EH (cell line): ENCODE data around the gene CD274.

Experiments
- DNase-seq: peaks from one replicate; pipeline ENCODE4 v3.0.0-alpha.2; 2015; ENCODE audit warnings: low read depth

Gene CD274

DNA sequence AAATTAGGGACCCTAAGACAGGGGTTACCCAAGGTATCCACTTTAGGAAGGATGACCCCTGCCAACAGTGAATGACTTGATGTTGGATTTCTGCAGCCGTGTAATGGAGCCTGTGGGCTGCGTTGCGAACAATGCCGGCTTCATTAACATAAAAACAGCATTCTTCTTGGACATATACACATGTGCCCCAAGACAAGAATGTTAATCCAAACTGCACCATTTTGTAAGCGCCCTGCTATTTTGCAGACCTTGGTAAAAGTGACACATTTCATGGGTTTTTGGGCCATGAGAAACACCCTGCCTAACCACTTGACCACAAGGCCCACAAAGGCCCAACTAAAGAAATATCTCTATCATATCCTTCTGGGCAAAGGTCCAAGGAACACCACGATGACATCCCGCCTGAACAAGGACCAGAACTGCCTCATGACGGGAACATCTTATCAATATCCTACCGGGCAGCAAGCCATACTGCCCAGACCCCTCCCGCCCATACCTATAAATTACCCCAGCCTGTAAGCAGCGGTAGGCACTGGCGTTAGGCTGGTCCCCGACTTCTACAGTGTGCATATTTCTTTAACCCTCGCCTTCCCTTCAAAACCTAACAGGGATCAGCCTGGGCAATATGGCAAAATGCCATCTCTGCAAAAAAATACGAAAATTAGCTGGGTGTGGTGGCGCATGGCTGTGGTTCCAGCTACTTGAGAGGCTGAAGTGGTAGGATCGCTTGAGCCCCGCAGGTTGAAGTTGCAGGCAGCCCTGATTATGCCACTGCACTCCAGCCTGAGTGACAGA lies 50.3 kb downstream of the CD274 start:
- DNase-seq = peak; percentile 47

DNA sequence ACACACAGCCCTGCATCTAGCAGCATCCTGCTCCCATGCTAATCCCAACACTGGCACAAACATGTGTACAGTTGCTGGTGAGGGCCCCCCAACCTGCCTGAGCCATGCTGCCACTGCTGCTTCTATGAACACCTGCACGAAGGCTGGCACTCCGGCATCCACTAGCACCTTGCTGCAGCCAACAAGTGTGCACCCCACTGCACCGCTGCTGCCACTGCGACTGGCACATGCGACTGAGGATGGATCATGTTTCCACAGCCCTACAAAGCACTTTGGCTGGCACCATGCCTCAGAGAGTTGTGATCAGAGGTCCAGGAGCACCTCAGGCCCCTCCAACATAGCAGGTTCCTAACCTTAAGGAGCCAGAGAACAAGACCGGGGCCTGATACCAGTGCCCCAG lies 52.2 kb downstream of the CD274 start:
- no peak for DNase-seq

DNA sequence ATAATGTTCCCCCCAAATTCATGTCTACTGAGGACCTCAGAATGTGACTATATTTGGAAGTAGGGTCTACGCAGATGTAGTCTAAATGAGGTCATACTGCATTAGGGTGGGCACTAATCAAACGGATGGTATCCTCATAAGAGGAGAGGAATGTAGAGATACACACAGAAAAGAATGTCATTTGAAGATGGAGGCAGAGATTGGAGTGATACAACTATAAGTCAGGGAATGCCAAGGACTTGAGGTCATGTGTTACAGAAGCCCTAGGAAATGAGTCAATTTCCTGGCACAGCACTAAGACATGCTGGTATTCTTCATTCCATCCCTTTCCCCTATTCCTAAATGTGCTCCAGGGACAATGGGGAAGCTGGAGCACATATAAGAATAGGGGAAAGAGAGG lies 59.2 kb downstream of the CD274 start:
- peak; percentile 100 for DNase-seq

DNA sequence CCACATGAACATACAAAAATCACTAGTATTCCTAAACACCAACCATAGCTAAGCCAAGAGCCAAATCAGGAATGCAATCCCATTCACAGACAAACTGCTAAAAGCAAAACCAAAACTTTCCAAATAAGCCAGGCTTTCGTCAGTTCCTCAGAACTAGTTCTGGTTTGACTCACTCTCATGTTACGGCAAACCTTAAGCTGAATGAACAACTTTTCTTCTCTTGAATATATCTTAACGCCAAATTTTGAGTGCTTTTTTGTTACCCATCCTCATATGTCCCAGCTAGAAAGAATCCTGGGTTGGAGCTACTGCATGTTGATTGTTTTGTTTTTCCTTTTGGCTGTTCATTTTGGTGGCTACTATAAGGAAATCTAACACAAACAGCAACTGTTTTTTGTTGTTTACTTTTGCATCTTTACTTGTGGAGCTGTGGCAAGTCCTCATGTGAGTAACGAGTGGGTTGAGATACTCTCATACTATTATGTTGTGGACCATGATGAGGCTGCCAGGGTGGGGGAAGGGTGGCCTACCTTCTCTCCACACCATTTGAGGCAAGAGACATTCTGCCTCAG lies 60.1 kb downstream of the CD274 start, which contains the start of gene PDCD1LG2:
PDCD1LG2 (plus strand) TSS at position 172 of the 572 bp plus-strand sequence. CDS start 12,016 bp downstream, outside the sequence.
- peak; percentile 89 for DNase-seq

DNA sequence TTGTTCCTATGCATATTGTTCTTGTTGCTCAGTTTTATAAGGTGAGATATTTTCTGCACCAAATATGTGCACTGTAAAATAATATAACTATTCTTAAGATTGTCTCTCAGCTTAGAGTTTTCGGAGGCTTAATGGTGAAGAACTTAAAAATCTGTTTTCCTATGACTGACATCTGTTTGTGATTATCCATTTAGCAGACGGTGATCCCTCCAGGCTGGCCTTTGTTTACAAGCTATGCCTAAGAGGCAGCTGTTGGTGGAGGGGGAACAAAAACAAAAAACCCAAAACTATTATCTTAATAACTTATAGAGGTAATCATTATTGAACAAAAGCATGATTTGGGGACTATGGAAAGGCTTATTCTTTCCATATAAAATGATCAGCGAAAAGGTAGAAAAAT lies 60.6 kb downstream of the CD274 start:
- peak; percentile 62 for DNase-seq

DNA sequence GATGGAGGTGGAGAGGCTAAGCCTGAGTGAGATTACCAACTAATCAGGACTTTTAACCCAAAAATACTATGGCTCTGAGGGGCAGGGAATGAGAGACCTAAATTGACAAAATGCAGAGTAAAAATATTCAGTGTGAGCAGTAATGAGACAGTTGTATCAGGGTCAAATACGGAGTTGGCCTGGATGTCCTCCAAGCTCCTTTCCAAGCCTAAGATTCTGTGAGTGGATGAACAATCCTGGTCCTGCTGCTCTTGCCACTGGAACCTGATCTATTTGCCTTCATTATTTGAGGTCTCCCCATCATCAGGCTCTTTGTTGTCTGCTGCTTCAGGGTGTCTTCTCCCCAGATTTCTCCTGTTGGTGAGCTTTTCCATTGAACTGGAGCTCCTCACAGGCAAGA lies 61.1 kb downstream of the CD274 start:
- peak; percentile 58 for DNase-seq

DNA sequence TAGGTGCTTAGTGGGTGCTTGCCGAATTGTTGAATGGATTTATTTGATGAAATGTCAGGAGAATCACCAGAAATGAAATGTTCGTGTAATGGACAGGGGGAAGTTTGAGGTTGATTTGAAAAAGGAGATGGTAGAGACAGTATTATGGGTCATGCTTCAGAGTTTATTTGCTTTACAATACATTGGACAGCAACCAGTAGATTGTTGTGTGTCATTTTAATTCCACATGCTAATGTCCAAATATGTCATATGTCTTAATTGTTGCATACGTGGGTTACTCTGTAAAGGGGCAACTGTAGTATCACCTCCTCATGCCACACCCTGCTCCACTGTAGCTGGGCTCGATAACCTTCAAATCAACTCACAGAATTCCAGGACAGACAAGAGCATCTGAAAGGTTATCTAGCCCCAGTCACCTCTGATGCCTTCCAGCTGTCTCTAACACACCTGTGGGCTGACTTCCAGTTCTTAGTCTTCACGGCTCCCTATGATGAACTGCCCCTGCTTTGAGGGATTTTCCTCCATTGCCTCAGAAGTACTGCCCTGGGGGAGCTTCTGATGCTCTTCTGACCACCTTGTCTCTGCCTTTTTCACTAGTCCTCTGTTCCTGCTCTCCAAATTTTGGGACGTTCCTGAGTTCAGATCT lies 61.7 kb downstream of the CD274 start:
- peak; percentile 51 for DNase-seq

DNA sequence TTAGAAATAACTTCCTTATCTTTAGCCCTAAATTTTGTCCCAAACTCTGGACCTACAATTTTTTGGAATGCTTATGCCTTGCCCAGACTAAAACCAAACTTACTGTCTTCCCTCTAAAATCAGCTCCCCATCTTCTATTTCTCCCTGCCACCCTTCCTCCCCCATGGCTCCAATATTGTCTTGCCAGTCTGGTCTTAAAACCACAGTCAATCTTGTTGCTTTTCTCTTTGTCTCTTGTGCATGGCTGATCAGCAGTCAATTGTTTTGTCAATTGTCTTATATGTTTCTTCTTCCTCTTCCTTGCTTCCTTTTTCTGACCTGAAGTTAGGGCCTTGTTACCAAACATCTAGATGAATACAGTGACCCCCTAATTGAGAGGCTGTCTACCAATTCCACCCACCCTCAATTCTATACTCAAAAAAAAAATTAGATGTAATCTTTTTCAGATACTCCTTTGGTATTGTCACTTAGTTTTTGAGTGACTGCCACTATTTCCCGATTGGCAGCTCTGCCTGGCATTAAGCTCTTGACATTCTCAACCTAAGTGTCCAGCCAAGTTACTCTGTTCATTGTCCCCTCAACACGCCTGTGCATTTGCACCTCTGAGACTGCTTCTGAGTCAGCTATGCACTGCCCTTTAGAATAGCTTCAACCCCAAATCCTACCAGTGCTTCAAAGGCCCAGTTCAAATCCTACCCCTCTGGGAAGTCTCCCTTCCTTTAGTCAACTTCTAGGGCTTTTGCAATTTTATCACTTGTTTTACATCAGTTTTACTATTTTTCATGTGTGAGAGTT lies 62.5 kb downstream of the CD274 start:
- no peak for DNase-seq

DNA sequence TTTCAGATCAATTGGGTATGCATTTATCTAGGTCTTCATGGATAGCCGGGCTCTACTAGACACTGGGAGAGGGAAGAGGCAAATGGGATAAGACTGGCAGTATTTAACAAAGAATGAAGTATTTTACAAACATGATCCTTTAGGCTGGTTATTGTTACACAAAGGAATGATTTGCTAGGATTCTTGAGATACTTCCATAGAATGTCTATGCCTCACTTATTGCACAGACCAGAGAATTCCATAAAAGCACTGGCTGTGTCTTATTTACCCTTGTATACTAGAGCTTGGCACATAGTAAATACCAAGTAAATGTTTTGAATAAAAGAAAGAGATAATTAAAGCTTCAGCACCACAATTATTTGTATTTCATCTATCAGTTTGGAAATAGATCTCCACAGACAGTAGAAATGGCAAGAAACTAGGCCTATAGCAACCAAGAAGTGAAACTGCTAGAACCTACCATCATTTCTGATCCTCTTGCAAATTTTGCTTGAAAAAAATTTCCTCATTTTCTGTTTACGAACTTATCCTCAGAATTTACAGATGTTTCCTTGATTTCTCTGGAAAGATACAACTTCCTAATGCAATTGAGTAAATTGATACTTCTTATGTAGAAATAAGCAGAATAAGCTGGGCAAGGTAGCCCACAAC lies 63.7 kb downstream of the CD274 start:
- peak; percentile 58 for DNase-seq

DNA sequence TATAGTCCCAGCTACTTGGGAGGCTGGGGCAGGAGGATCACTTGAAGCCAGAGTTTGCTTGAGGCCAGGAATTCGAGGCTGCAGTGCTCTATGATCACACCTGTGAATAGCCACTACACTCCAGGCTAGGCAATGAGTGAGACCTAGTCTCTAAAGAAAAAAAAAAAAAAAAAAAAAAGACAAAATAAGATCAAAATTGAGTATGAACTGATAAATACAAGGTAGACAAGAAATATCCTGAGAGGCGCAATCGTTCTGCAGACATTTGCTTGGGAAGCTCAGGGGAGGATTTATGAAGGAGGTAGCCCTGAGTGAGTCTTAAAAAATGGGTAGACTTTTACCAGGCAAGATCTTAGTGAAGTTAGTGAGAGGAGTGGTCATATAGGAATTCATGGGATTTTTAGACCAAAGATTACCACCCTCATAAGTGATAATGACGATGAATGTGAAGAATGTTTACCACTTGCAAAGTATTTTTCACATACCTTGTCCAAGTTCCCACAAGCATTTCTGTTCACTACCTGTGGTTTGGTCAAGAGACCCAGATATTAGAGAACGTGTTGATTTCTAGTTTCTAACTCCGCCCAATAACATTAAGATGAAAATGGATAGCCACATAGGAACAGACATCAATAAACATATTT lies 64.4 kb downstream of the CD274 start:
- no peak for DNase-seq

DNA sequence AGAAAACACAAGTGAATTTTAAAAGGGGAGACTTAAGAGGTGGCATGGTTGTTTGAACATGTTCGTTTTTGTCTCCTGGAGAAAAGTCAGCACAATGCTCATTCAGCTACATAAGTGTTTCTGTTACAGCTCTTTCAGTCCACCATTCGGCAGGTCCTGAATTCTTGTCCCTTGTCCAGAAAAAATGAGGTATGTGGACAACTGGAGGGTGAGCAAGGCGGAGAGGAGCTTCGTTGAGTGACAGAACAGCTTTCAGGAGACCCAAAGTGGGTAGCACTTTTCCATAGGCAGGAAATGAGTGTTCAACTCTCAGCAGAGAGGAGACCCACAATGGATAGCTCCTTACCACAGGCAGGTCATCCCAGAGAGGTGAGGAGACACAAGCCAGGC lies 64.9 kb downstream of the CD274 start:
- DNase-seq = no peak

DNA sequence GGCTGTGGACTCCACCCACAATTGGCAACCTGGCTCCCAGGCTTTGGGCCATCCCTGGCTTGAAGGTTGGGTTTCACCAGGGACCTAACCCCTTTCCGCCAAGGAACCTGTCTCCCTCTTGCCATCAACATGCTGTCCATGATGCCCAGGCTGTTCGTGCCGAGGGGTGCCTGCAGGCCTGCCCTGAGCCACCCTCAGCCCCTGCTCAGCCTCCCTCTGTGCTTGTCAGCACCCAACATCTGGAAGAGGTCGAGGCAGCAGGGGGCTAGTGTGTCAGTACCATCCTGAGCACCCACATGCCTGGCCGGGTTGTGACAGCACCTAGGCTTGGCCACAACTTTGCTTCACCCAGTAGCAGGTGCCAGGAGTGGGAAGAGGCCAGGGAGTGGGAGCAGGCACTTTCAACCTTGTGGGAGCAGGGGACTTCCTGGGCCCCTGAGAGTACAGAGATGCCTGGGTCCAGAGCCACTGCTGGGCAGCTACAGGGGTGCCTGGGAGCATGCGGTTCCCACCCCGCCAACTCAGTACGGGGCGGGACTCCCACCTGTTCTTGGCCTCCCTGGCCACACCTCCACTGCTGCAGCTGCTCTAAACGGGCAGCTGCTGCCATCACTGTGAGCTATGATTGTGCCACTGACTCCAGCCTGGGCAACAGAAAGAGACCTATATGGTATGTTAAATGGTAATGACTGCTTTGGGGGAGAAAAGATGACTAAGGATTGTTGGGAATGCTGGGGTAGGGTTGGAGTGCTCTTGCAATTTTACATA lies 66.3 kb downstream of the CD274 start:
- peak; percentile 37 for DNase-seq

DNA sequence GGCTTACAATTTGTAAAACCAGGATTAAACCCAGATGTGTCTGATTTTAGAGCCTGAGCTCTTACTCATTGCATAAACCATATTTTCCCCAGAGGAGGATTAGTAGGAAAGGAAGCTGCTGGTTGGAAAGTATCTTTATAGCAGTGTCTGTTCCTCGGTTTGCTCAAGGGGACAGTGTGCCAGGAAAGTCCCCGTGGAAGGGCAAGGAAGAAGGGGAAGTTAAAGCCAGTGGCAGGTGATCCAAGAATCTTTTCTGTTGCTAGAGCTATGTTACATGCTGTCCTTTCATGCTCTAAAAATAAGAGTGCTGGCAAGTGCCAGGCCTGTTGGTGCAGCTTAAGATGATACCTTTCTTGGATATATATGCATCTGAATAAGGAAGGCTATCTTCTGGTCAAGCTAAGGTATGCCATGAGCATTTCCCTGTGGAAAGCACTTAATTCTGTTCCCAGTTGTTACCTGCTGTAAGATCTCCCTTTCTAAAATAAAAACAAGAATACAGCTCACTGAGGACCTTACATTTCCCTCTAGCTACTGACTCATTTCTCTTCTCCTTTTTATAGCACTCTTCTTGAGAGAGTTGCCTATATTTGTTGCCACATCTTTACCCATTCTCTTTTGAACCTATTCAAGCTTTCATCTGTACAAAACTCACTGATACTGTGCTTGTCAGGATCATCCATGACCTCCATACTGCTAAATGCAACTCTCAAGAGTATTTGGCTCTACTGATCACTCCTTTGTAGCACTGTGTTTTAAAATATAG lies 68.0 kb downstream of the CD274 start:
- DNase-seq = peak; percentile 71

DNA sequence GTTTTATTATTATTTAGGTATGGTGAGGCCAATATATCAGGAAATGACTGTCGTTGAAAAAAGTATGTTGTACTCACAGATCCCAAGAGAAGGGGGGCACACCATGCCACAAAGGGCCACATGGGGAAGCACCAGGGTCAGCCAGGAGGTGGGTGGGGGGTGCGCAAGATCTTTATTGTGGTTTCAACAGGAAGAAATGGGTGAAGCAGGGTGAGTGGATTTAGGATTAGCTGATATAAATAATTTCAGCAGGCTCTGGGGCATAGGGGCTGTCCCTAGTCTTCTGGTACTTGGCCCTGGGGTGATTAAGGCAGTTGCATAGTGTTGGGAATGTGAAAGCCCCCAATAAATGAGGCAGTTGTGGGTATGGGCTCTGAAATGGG lies 68.6 kb downstream of the CD274 start:
- no peak for DNase-seq
